AG04449 (cell line): ENCODE measurements around the gene MN1.

Experiments
- CTCF ChIA-PET: fragments of 350-600 bp; formaldehyde crosslinking; extraction: SDS; loops from one replicate; lab custom pipeline; 2021; ENCODE audit warnings: antibody characterized with exemption; lab: Yijun Ruan, JAX
- POLR2A ChIA-PET: fragments of 400-600, 350-600 bp; formaldehyde crosslinking; extraction: SDS; loops from one replicate; lab custom pipeline; 2020; ENCODE audit warnings: antibody characterized with exemption, inconsistent platforms; lab: Yijun Ruan, JAX
- DNase-seq: peaks from one replicate; pipeline ENCODE4 v3.0.0-alpha.2; 2010; ENCODE audit warnings: low read depth, low spot score
- H3K4me3 ChIP-seq: 2 replicates; pipeline ENCODE4 v1.5.1; 2011; ENCODE audit warnings: low read depth, mild to moderate bottlenecking, control low read depth, low read length
- TF ChIP-seq, protein P1 (sequence below): IDR thresholded peaks from one replicate; pipeline ENCODE4 v1.5.1; 2011; ENCODE audit warnings: mild to moderate bottlenecking, moderate library complexity, low read length, control low read depth, inconsistent platforms; ENCODE audit not compliant: insufficient read depth; ENCODE audit errors: missing control alignments

Gene MN1

GRCh38 chr22:27790376-27791158, 11.0 kb downstream of the MN1 start:
- TF ChIP-seq, protein P1, sequence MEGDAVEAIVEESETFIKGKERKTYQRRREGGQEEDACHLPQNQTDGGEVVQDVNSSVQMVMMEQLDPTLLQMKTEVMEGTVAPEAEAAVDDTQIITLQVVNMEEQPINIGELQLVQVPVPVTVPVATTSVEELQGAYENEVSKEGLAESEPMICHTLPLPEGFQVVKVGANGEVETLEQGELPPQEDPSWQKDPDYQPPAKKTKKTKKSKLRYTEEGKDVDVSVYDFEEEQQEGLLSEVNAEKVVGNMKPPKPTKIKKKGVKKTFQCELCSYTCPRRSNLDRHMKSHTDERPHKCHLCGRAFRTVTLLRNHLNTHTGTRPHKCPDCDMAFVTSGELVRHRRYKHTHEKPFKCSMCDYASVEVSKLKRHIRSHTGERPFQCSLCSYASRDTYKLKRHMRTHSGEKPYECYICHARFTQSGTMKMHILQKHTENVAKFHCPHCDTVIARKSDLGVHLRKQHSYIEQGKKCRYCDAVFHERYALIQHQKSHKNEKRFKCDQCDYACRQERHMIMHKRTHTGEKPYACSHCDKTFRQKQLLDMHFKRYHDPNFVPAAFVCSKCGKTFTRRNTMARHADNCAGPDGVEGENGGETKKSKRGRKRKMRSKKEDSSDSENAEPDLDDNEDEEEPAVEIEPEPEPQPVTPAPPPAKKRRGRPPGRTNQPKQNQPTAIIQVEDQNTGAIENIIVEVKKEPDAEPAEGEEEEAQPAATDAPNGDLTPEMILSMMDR = no peak
- DNase-seq = no peak
- ChIA-PET CTCF (no interaction called here), POLR2A (no interaction called here)
- H3K4me3 ChIP-seq = no peak overlapping the region

DNA sequence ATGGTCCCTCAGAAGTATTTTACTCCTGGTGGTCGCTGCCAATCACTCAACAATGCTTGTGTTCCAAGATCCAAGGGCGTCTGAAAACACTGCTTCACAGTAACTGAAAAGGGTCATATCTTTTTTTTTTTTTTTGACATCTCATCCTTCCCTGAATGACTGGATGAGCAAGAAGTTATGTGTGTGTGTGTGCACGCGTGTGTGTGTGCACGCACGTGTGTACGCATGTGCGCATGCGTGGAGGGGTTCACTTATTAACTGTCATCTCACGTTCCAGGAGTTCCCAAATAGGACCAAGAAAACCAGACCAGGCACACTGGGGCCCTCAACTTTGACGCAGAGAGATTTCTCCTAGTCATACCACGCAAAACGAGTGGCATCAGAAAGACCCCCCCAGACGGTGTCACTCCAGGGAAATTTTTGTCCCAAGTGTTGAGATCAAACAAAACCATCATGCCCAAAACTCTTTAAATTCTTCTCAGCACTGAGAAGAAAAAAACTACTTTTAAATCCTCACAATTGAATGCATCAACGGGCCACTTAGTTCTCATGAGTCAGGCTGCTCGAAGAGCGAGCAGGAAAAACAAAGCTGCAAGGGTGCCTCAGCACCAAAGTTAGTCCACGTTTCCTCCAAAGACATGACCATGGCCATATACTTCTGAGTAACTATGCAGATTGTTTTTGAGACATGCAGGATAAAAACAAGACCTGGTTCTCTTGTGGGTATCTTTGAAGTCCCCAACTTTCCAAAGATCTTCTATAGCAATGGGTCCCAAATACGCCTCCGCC, 12.9 kb downstream of the MN1 start:
- ChIA-PET CTCF (no interaction called here), POLR2A (no interaction called here)
- TF ChIP-seq, protein P1 = no peak
- H3K4me3 ChIP-seq = no peak overlapping the region
- DNase-seq = no peak

DNA sequence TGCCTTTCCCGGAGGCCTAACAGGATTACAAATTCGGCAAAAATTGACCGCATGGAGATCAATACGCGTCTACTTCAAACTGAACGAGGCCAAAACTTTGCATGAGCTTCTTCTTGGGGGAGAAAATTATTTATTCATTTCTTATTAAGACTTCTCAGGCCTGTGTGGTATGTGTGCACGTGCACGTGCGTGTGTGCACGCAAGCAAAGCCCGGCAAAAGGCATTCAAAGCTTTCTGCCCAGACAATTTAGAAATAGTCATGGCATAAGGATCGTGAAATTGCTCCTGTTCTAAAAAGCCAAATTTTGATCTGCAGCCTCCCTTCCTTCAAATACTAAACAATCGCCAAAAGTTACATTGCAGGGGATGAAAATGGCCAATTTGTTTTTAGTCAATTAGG, 14.6 kb downstream of the MN1 start:
- CTCF ChIA-PET = no interaction called here
- TF ChIP-seq, protein P1 = no peak
- DNase-seq = no peak
- POLR2A ChIA-PET = no interaction called here
- no peak overlapping the region for H3K4me3 ChIP-seq

GRCh38 chr22:27786291-27786932, 15.1 kb downstream of the MN1 start:
- CTCF ChIA-PET = no interaction called here
- POLR2A ChIA-PET = no interaction called here
- no peak for DNase-seq
- TF ChIP-seq, protein P1 = no peak
- no peak overlapping the region for H3K4me3 ChIP-seq

DNA sequence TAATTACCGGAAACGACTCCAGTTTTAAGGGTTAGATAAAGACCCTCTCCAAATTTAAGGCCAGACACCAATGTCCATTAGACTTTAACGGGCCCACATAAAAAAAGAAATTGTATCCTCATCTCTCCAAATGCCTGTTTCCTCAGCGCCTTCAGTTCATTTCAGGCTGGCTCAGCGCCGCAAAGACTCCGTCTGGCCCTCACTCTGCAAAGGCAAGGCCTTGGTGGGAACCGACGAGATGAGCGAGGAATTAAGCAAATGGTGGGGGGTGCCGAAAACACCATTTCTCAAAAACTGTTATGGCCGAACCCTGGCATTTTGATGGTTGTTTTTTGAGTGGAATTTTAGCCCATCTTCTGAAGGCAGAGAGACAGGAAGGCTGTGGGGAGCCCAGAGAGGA, 15.7 kb downstream of the MN1 start:
- CTCF ChIA-PET = interaction anchor here (1.2 kb wide), 1 partner anchor 380 kb away, joined by 4 read pairs; no protein-coding TSS in a partner anchor
- POLR2A ChIA-PET = no interaction called here

More for the DNA sequence above, 15.7 kb downstream of the MN1 start:
- no peak overlapping the region for H3K4me3 ChIP-seq
- TF ChIP-seq, protein P1 = no peak
- DNase-seq = no peak
